BE2C (cell line): ENCODE data around the gene CYB5R4.

ENCODE experiments used
- DNase-seq: peaks from one replicate; pipeline ENCODE4 v3.0.0-alpha.2; 2020
- H3K27me3 ChIP-seq: fragments of 250-450 bp; sonication (Bioruptor Pico); 2 replicates; pipeline ENCODE4 v1.5.1; 2020; ENCODE audit warnings: mild to moderate bottlenecking
- H3K36me3 ChIP-seq: fragments of 250-450 bp; sonication (Bioruptor Pico); 2 replicates; pipeline ENCODE4 v1.5.1; 2020; ENCODE audit warnings: mild to moderate bottlenecking
- H3K4me1 ChIP-seq: fragments of 250-450 bp; sonication (Bioruptor Pico); 2 replicates; pipeline ENCODE4 v1.5.1; 2020
- H3K4me3 ChIP-seq: 2 replicates; pipeline ENCODE4 v1.5.1; 2011; ENCODE audit warnings: low read depth, low read length
- H3K9me3 ChIP-seq: fragments of 250-450 bp; sonication (Bioruptor Pico); 2 replicates; pipeline ENCODE4 v1.5.1; 2020
- CTCF ChIP-seq: IDR thresholded peaks from 2 replicates; pipeline ENCODE4 v1.5.1; 2012; ENCODE audit warnings: mild to moderate bottlenecking, low read depth, low read length

CYB5R4 gene

GRCh38 chr6:83952830-83953229, 93.3 kb downstream of the CYB5R4 start:
- Histone ChIP-seq H3K4me3 (no peak overlapping the region), H3K36me3 (no peaks in the 10 kb centered on the region), H3K9me3 (no peaks in the 10 kb centered on the region), H3K27me3 (no peaks in the 10 kb centered on the region), H3K4me1 (peaks cover 2% of the 10 kb centered on the region; the same call in 1 of the 2 replicates)
- no peak for TF ChIP-seq CTCF
- no peak for DNase-seq

- Histone ChIP-seq H3K4me3 (no peak overlapping the region), H3K4me1 (peaks cover 8% of the 10 kb centered on the region), H3K27me3 (no peaks in the 10 kb centered on the region), H3K36me3 (0 out of 2 replicates have a peak, but pooled peaks cover 2% of the 10 kb centered on the region), H3K9me3 (no peaks in the 10 kb centered on the region)
- no peak for TF ChIP-seq CTCF
- no peak for DNase-seq
Observed at GRCh38 chr6:83954371-83954770, 94.9 kb downstream of the CYB5R4 start.

- peak; percentile 9 for DNase-seq
- Histone ChIP-seq H3K4me1 (peaks cover 8% of the 10 kb centered on the region), H3K4me3 (no peak overlapping the region), H3K36me3 (0 out of 2 replicates have a peak, but pooled peaks cover 2% of the 10 kb centered on the region), H3K9me3 (no peaks in the 10 kb centered on the region), H3K27me3 (no peaks in the 10 kb centered on the region)
- no peak for TF ChIP-seq CTCF
Observed at GRCh38 chr6:83958241-83958685, 98.8 kb downstream of the CYB5R4 start.

- no peaks in the 10 kb centered on the region for H3K27me3 ChIP-seq
- 0 out of 2 replicates have a peak, but pooled peaks cover 2% of the 10 kb centered on the region for H3K36me3 ChIP-seq
- H3K4me1 ChIP-seq: peaks cover 8% of the 10 kb centered on the region
- H3K4me3 ChIP-seq: no peak overlapping the region
- no peaks in the 10 kb centered on the region for H3K9me3 ChIP-seq
- DNase-seq: no peak
- TF ChIP-seq CTCF: no peak
Observed at GRCh38 chr6:83960664-83961063, 101.2 kb downstream of the CYB5R4 start.

- DNase-seq: no peak
- Histone ChIP-seq H3K27me3 (no peaks in the 10 kb centered on the region), H3K4me1 (peaks cover 8% of the 10 kb centered on the region), H3K4me3 (no peak overlapping the region), H3K36me3 (0 out of 2 replicates have a peak, but pooled peaks cover 2% of the 10 kb centered on the region), H3K9me3 (no peaks in the 10 kb centered on the region)
- no peak for TF ChIP-seq CTCF
Observed at GRCh38 chr6:83962582-83962981, 103.1 kb downstream of the CYB5R4 start.

- Histone ChIP-seq H3K27me3 (no peaks in the 10 kb centered on the region), H3K4me1 (no peaks in the 10 kb centered on the region), H3K9me3 (no peaks in the 10 kb centered on the region), H3K4me3 (no peak overlapping the region), H3K36me3 (no peaks in the 10 kb centered on the region)
- no peak for TF ChIP-seq CTCF
- no peak for DNase-seq
Observed at GRCh38 chr6:83966539-83966938, 107.0 kb downstream of the CYB5R4 start.
